ENCODE data around the gene RNASEH2A. TPM values are rescaled to one million over a fixed set of nuclear protein-coding genes. Genes with fewer than 3 reads are reported as not detected.

RNASEH2A gene
- total RNA-seq, 1 experiment from 2014 or later, result 41.6 TPM

GRCh38 chr19:12790628-12791344 is 15.6 kb upstream of the RNASEH2A start:
- Mint-ChIP-seq H3K4me3 (ENCODE audit: low read depth, unreplicated experiment) (peak overlapping the region; percentile 86), H3K9me3 (ENCODE audit: low read depth, unreplicated experiment) (no peaks in the 10 kb centered on the region), H3K27ac (ENCODE audit: unreplicated experiment) (peak overlapping the region; percentile 98), H3K4me1 (ENCODE audit: low read depth, unreplicated experiment) (peaks cover 28% of the 10 kb centered on the region), H3K27me3 (ENCODE audit: unreplicated experiment) (no peaks in the 10 kb centered on the region), H3K36me3 (ENCODE audit: insufficient read depth, unreplicated experiment) (peaks cover 67% of the 10 kb centered on the region)
- no peak for TF ChIP-seq CTCF (IDR thresholded peaks at IDR 0.05; ENCODE audit: unreplicated experiment)
- DNase-seq, result no peak
- CTCF ChIA-PET, result interaction anchor here (3.0 kb wide), 1 partner anchor 13 kb away, joined by 17 read pairs; no protein-coding TSS in a partner anchor
- intact Hi-C loops (cut with micrococcal nuclease; ENCODE audit: unreplicated experiment), result no loop called here
- no TSS peak for BruUV-seq (replicated peaks)

- Mint-ChIP-seq H3K36me3 (ENCODE audit: insufficient read depth, unreplicated experiment) (peaks cover 73% of the 10 kb centered on the region), H3K4me3 (ENCODE audit: low read depth, unreplicated experiment) (peak within 1 kb of the TSS; percentile 86), H3K4me1 (ENCODE audit: low read depth, unreplicated experiment) (peaks cover 35% of the 10 kb centered on the region), H3K9me3 (ENCODE audit: low read depth, unreplicated experiment) (no peaks in the 10 kb centered on the region), H3K27ac (ENCODE audit: unreplicated experiment) (peak within 1 kb of the TSS; percentile 98), H3K27me3 (ENCODE audit: unreplicated experiment) (no peaks in the 10 kb centered on the region)
- peak; percentile 95 for DNase-seq
- no peak for TF ChIP-seq CTCF (IDR thresholded peaks at IDR 0.05; ENCODE audit: unreplicated experiment)
- CTCF ChIA-PET, result interaction anchor here (0.7 to 3.0 kb wide), 2 partner anchors 13 to 1267 kb away, joined by 3 to 17 read pairs; no protein-coding TSS in a partner anchor
- no TSS peak for BruUV-seq (replicated peaks)
- intact Hi-C loops (cut with micrococcal nuclease; ENCODE audit: unreplicated experiment), result no loop called here
These were observed 14.9 kb upstream of the RNASEH2A start, which contains the start of gene JUNB for GRCh38 chr19:12791345-12792050. JUNB (plus strand) TSS chr19:12791486; CDS start chr19:12791772, 286 bp downstream.

GRCh38 chr19:12792051-12792852 is 14.1 kb upstream of the RNASEH2A start:
- CTCF ChIA-PET, result interaction anchor here (0.7 to 3.0 kb wide), 3 partner anchors 10 to 1268 kb away, joined by 3 to 17 read pairs (median 3); no protein-coding TSS in a partner anchor
- no peaks in the 10 kb centered on the region for H3K9me3 Mint-ChIP-seq (ENCODE audit: low read depth, unreplicated experiment)
- H3K4me3 Mint-ChIP-seq (ENCODE audit: low read depth, unreplicated experiment), result peak overlapping the region; percentile 86
- intact Hi-C loops (cut with micrococcal nuclease; ENCODE audit: unreplicated experiment), result no loop called here
- peaks cover 36% of the 10 kb centered on the region for H3K4me1 Mint-ChIP-seq (ENCODE audit: low read depth, unreplicated experiment)
- peaks cover 74% of the 10 kb centered on the region for H3K36me3 Mint-ChIP-seq (ENCODE audit: insufficient read depth, unreplicated experiment)
- BruUV-seq (replicated peaks), result TSS peak; percentile 83
- no peaks in the 10 kb centered on the region for H3K27me3 Mint-ChIP-seq (ENCODE audit: unreplicated experiment)
- peak overlapping the region; percentile 98 for H3K27ac Mint-ChIP-seq (ENCODE audit: unreplicated experiment)
- no peak for TF ChIP-seq CTCF (IDR thresholded peaks at IDR 0.05; ENCODE audit: unreplicated experiment)
- peak; percentile 49 for DNase-seq

- H3K27me3 Mint-ChIP-seq (ENCODE audit: unreplicated experiment), result no peaks in the 10 kb centered on the region
- no peak for DNase-seq
- H3K27ac Mint-ChIP-seq (ENCODE audit: unreplicated experiment), result peak overlapping the region; percentile 98
- intact Hi-C loops (cut with micrococcal nuclease; ENCODE audit: unreplicated experiment), result no loop called here
- CTCF ChIA-PET, result interaction anchor here (1.3 to 3.0 kb wide), 2 partner anchors 10 to 15 kb away, joined by 3 to 17 read pairs; no protein-coding TSS in a partner anchor
- peak overlapping the region; percentile 86 for H3K4me3 Mint-ChIP-seq (ENCODE audit: low read depth, unreplicated experiment)
- BruUV-seq (replicated peaks), result TSS peak; percentile 71
- no peak for TF ChIP-seq CTCF (IDR thresholded peaks at IDR 0.05; ENCODE audit: unreplicated experiment)
- peaks cover 76% of the 10 kb centered on the region for H3K36me3 Mint-ChIP-seq (ENCODE audit: insufficient read depth, unreplicated experiment)
- peaks cover 36% of the 10 kb centered on the region for H3K4me1 Mint-ChIP-seq (ENCODE audit: low read depth, unreplicated experiment)
- H3K9me3 Mint-ChIP-seq (ENCODE audit: low read depth, unreplicated experiment), result no peaks in the 10 kb centered on the region
These were observed 13.5 kb upstream of the RNASEH2A start for GRCh38 chr19:12792853-12793289.
